ENCODE data around the gene SPEG. TPM values are rescaled to one million over a fixed set of nuclear protein-coding genes. Genes with fewer than 3 reads are reported as not detected.
A peak's percentile ranks its signal among the peaks of the same experiment; 100 is the strongest.
"Not testable (repeated sequence)": the region's sequence is repeated elsewhere in the genome, so short reads cannot be mapped to it uniquely, and the experiment has no call there.

The SPEG gene
- total RNA-seq, 1 donor from 2014 or later, result 5.6 TPM

DNA sequence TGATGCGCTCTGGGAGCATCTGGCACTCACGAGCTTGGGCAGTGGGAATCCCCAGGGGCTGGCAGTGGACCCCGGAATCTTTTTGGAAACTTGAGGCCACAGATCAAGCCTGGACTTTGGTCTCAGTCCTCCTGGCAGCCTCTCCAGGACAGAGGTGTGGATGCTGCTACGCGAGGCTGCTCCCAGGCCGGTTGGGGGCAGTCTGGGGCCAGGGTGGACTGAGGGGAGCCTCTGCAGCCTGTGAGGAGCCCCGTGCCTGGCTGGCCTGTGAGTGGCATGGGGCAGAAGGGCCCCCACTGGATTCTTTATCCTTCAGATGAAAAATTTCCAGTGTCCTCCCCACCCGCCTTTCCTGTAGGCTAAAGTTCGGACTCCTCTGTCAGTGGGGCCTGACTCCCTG lies 29.2 kb upstream of the SPEG start:
- Histone ChIP-seq H3K4me1 (peaks cover 17% of the 10 kb centered on the region), H3K36me3 (no peaks in the 10 kb centered on the region), H3K4me2 (no peak overlapping the region), H3K9ac (no peak overlapping the region), H3K79me2 (ENCODE audit: low read depth) (no peaks in the 10 kb centered on the region), H3K4me3 (no peak overlapping the region), H4K20me1 (ENCODE audit: low read depth) (no peaks in the 10 kb centered on the region), H3K27me3 (peaks cover 9% of the 10 kb centered on the region), H3K9me3 (ENCODE audit: low read depth) (no peaks in the 10 kb centered on the region), H3K27ac (no peak overlapping the region), H3F3A (ENCODE audit: low read depth) (peaks cover 14% of the 10 kb centered on the region), H2AFZ (replicated peaks) (no peak overlapping the region)
- H3K4me1 Mint-ChIP-seq, result peaks cover 25% of the 10 kb centered on the region
- no peak for TF ChIP-seq EZH2phosphoT487 (IDR thresholded peaks at IDR 0.05)
- TF ChIP-seq, protein P1, sequence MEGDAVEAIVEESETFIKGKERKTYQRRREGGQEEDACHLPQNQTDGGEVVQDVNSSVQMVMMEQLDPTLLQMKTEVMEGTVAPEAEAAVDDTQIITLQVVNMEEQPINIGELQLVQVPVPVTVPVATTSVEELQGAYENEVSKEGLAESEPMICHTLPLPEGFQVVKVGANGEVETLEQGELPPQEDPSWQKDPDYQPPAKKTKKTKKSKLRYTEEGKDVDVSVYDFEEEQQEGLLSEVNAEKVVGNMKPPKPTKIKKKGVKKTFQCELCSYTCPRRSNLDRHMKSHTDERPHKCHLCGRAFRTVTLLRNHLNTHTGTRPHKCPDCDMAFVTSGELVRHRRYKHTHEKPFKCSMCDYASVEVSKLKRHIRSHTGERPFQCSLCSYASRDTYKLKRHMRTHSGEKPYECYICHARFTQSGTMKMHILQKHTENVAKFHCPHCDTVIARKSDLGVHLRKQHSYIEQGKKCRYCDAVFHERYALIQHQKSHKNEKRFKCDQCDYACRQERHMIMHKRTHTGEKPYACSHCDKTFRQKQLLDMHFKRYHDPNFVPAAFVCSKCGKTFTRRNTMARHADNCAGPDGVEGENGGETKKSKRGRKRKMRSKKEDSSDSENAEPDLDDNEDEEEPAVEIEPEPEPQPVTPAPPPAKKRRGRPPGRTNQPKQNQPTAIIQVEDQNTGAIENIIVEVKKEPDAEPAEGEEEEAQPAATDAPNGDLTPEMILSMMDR (IDR thresholded peaks at IDR 0.05), result peak; percentile 28
- H3K9me3 Mint-ChIP-seq, result no peaks in the 10 kb centered on the region
- H3K27me3 Mint-ChIP-seq (ENCODE audit: insufficient read depth, low read depth), result peaks cover 6% of the 10 kb centered on the region
- no peak overlapping the region for H3K4me3 Mint-ChIP-seq
- DNase-seq (ENCODE audit: low spot score), result peak; percentile 42
- H3K36me3 Mint-ChIP-seq, result no peaks in the 10 kb centered on the region
- no peak overlapping the region for H3K27ac Mint-ChIP-seq

DNA sequence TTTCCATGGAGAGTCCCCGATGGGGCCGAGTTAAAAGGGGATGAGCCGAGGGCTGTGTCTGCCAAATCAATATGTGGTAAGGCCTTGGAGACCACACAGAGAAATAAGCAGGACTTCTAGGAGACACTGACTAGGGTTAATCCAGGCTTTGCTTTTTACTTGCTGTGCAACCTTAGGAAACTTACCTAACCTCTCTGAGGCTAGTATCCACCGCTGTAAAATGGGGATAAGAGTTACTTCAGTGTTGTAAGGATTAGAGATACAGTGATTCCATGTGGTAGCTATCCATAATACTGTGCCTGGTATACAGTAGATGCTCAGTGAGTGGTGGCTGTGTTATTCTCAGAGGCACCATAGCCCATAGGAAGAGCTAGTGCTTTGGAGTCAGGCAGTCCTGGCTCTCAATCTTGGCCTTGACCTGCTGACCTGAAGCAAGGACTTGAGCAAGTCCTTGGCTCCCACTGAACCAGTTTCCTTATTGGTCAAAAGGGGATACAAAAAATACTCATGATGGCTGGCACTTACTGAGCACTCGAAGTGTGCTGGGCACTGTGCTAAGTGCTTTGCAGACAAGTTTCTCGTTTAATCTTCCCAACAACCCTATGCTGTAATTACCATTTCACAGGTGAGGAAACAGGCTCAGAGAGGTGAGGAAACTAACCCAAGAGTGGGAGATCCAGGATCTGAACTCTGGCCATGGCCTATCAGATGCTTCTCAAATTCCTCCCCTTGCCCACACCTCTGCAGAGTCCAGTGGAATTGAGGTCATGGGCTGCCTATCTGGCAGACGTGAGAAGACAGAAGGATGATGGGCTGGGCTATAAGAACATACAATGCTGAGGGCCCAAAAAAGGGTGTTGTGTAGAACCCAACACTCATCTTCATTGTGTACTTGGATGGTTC lies 28.4 kb upstream of the SPEG start:
- H3K4me1 Mint-ChIP-seq, result peaks cover 25% of the 10 kb centered on the region
- Histone ChIP-seq H3K27ac (no peak overlapping the region), H3K4me3 (no peak overlapping the region), H3K4me2 (no peak overlapping the region), H3F3A (ENCODE audit: low read depth) (peaks cover 14% of the 10 kb centered on the region), H3K4me1 (peaks cover 17% of the 10 kb centered on the region), H2AFZ (replicated peaks) (no peak overlapping the region), H3K27me3 (peaks cover 9% of the 10 kb centered on the region), H3K9ac (no peak overlapping the region), H3K36me3 (no peaks in the 10 kb centered on the region), H4K20me1 (ENCODE audit: low read depth) (no peaks in the 10 kb centered on the region), H3K9me3 (ENCODE audit: low read depth) (no peaks in the 10 kb centered on the region), H3K79me2 (ENCODE audit: low read depth) (no peaks in the 10 kb centered on the region)
- no peak for DNase-seq (ENCODE audit: low spot score)
- TF ChIP-seq, protein P1 (IDR thresholded peaks at IDR 0.05), result no peak
- TF ChIP-seq EZH2phosphoT487 (IDR thresholded peaks at IDR 0.05) (no peak), EZH2 (IDR thresholded peaks at IDR 0.05) (no peak)
- no peak overlapping the region for H3K4me3 Mint-ChIP-seq
- no peaks in the 10 kb centered on the region for H3K36me3 Mint-ChIP-seq
- peaks cover 6% of the 10 kb centered on the region for H3K27me3 Mint-ChIP-seq (ENCODE audit: insufficient read depth, low read depth)
- H3K9me3 Mint-ChIP-seq, result no peaks in the 10 kb centered on the region
- H3K27ac Mint-ChIP-seq, result no peak overlapping the region

- no peak overlapping the region for H2AFZ ChIP-seq (replicated peaks)
These were observed 27.8 kb upstream of the SPEG start for GRCh38 chr2:219406861-219407230.

DNA sequence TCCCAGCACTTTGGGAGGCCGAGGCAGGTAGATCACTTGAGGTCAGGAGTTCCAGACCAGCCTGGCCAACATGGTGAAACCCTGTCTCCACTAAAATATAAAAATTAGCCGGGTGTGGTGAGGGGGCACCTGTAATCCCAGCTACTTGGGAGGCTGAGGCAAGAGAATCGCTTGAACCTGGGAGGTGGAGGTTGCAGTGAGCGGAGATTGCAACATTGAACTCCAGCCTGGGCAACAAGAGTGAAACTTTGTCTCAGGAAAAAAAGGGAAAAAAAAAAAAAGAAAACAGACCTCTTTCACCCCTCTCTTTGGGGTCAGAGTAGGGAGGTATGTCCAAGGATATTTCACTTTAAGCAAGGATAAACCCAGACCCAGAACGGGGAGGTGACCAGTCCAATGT lies 27.3 kb upstream of the SPEG start:
- H3K27ac Mint-ChIP-seq; H3K27me3 Mint-ChIP-seq (ENCODE audit: insufficient read depth, low read depth); H3K27ac ChIP-seq; H3K36me3 ChIP-seq; H3K9me3 Mint-ChIP-seq; H3K79me2 ChIP-seq (ENCODE audit: low read depth); H4K20me1 ChIP-seq (ENCODE audit: low read depth); H2AFZ ChIP-seq (replicated peaks); H3K4me3 ChIP-seq; H3K27me3 ChIP-seq; H3K36me3 Mint-ChIP-seq; H3K9ac ChIP-seq; H3K4me3 Mint-ChIP-seq; H3K9me3 ChIP-seq (ENCODE audit: low read depth); H3K4me2 ChIP-seq; H3F3A ChIP-seq (ENCODE audit: low read depth); DNase-seq (ENCODE audit: low spot score): not testable (repeated sequence)
- H3K4me1 Mint-ChIP-seq, result peaks cover 16% of the 10 kb centered on the region
- peaks cover 11% of the 10 kb centered on the region for H3K4me1 ChIP-seq

More at GRCh38 chr2:219406861-219407230, 27.8 kb upstream of the SPEG start:
- H3K27ac Mint-ChIP-seq, result peak overlapping the region; percentile 17
- Histone ChIP-seq H3K4me1 (peaks cover 16% of the 10 kb centered on the region), H3K36me3 (no peaks in the 10 kb centered on the region), H3K27me3 (peaks cover 9% of the 10 kb centered on the region), H3K4me2 (no peak overlapping the region), H3K9ac (no peak overlapping the region), H4K20me1 (ENCODE audit: low read depth) (no peaks in the 10 kb centered on the region), H3K79me2 (ENCODE audit: low read depth) (no peaks in the 10 kb centered on the region), H3K9me3 (ENCODE audit: low read depth) (no peaks in the 10 kb centered on the region), H3F3A (ENCODE audit: low read depth) (peaks cover 14% of the 10 kb centered on the region), H3K27ac (no peak overlapping the region), H3K4me3 (no peak overlapping the region)
- H3K27me3 Mint-ChIP-seq (ENCODE audit: insufficient read depth, low read depth), result peaks cover 6% of the 10 kb centered on the region
- no peaks in the 10 kb centered on the region for H3K36me3 Mint-ChIP-seq
- TF ChIP-seq, protein P1 (IDR thresholded peaks at IDR 0.05), result no peak
- TF ChIP-seq EZH2 (IDR thresholded peaks at IDR 0.05), result no peak
- no peak for TF ChIP-seq EZH2phosphoT487 (IDR thresholded peaks at IDR 0.05)
- H3K4me3 Mint-ChIP-seq, result no peak overlapping the region
- H3K4me1 Mint-ChIP-seq, result peaks cover 21% of the 10 kb centered on the region
- DNase-seq (ENCODE audit: low spot score), result no peak
- H3K9me3 Mint-ChIP-seq, result peaks cover 2% of the 10 kb centered on the region

Data from neural progenitor cell (in vitro differentiated cells).